ENCODE data around the gene HBA1.
"Not testable (repeated sequence)": the region's sequence is repeated elsewhere in the genome, so short reads cannot be mapped to it uniquely, and the experiment has no call there.

Gene HBA1

DNA sequence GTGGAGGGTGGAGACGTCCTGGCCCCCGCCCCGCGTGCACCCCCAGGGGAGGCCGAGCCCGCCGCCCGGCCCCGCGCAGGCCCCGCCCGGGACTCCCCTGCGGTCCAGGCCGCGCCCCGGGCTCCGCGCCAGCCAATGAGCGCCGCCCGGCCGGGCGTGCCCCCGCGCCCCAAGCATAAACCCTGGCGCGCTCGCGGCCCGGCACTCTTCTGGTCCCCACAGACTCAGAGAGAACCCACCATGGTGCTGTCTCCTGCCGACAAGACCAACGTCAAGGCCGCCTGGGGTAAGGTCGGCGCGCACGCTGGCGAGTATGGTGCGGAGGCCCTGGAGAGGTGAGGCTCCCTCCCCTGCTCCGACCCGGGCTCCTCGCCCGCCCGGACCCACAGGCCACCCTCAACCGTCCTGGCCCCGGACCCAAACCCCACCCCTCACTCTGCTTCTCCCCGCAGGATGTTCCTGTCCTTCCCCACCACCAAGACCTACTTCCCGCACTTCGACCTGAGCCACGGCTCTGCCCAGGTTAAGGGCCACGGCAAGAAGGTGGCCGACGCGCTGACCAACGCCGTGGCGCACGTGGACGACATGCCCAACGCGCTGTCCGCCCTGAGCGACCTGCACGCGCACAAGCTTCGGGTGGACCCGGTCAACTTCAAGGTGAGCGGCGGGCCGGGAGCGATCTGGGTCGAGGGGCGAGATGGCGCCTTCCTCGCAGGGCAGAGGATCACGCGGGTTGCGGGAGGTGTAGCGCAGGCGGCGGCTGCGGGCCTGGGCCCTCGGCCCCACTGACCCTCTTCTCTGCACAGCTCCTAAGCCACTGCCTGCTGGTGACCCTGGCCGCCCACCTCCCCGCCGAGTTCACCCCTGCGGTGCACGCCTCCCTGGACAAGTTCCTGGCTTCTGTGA, at the start of gene HBA1:
Gene HBA1, plus strand, starts transcription at position 204 of the 906 bp plus-strand sequence. Its CDS starts 37 bp downstream, at position 241.
- in situ Hi-C loops (cut with HindIII; ENCODE audit: low sequenced_read_pairs), result not testable (repeated sequence)

DNA sequence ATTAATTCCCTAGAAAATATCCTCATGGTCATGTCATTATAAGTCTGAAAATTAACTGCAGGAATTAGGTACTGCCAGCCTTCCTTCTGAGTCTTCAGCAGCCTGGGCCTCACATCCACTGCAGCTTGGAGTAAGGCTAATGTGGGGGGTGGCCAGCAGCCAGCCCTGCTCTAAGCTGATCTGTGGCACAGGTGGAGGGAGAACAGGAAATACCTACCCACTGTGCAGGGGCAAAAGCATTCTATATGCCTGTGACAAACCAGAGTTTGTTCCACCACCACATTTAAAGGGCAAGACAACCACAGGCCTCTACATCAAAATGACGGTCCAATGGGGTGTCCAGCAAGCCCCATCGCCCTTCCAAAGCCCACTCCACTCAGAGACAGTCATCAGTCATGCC, 47.4 kb upstream of the HBA1 start:
- in situ Hi-C loops (cut with HindIII; ENCODE audit: low sequenced_read_pairs), result no loop called here

DNA sequence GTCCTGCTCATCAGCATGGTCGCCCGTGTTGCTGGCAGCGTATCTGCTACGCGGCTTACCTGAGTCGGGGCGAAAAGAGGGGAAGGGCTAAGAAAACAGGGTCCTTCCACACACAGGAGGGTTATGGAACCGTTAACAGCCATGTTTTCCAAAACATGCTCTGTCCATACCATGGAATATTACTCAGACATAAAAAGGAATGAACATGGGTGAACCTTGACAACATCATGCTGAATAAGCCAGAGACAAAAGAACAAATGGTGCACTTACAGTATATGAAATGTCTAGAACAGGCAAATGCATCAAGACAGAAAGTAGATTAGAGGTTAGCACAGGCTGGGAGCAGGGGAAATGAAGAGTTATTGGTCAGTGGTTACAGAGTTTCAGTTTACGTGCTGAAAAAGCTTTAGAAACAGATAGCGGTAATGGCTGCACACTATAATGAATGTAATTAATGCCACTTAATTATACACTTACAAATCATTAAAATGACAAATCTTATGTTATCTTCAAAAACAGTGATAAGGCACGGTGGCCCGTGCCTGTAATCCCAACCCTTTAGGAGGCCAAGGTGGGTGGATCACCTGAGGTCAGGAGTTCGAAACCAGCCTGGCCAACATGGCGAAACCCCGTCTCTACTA, 45.8 kb upstream of the HBA1 start:
- in situ Hi-C loops (cut with HindIII; ENCODE audit: low sequenced_read_pairs), result no loop called here

DNA sequence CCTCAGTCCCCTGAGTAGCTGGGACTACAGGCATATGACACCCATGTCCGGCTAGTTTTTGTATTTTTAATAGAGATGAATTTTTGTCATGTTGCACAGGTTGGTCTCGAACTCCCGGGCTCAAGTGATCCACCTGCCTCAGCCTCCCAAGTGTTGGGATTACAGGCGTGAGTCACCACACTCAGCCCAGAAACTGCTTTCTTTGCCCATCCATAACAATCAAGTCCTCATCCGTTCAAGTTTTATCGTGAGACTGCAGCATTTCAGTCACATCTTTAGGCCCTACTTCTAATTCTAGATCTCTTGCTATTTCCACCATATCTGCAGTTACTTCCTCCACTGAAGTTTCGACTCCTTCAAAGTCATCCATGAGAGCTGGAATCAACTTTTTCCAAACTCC, 44.4 kb upstream of the HBA1 start:
- in situ Hi-C loops (cut with HindIII; ENCODE audit: low sequenced_read_pairs), result no loop called here

DNA sequence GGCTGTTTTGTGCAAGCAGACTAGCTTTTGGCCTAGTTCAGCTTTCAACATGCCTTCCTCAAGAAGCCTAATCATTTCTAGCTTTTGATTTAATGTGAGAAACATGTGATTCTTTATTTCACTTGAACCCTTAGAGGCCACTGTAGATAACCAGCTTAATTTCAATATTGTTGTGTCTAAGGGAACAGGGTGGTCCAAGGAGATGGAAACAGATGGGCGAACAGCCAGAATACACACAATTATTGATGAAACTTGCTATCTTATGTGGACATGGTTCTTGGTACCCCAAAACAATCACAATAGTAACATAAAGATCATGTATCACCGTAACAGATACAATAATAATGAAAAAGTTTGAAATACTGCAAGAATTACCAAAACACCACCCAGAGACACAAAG, 42.8 kb upstream of the HBA1 start:
- in situ Hi-C loops (cut with HindIII; ENCODE audit: low sequenced_read_pairs), result no loop called here

DNA sequence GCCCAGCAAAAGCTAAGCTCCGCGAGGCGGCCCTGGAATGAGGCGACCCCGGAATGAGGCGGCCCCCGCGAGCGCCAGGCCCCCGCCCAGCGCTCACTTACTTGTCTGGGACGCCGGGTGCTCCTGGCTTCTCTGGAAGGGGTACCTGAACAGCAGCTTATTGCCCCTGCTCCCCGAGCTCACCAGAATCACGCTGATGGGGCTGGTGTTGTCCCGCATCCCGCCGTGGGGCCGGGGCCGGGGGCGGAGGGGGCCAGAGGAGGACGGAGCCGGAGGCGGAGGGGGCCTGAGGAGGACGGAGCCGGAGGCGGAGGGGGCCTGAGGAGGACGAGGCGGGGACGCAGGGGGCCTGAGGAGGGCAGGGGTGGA, 38.4 kb upstream of the HBA1 start:
- in situ Hi-C loops (cut with HindIII; ENCODE audit: low sequenced_read_pairs), result no loop called here

DNA sequence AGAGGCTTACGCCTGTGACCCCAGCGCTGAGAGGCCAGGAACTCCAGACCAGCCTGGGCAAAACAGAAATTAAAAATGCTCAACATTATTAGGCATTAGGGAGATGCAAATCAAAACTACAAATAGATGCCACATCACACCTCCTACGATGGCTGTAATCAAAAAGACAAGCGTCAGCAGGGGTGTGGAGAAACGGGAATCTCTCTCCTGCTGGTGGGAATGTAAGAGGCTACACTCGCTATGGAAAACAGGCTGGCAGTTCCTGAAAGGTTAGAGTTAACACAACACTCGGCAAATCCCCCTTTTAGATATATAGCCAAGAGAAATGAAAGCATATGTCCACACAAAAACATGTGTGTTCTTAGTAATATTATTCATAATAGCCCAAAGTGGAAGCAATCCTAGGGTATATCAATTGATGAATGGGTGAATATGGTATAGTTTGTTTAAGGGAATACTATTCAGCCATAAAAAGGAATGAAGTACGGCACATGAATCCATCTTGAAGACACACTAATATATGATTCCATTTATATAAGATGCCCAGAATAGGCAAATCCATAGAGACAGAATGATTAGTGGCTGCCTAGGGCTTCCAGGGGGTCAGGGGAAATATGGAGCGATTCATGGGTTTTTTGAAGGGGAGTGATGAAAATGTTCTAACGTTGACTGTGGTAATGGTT, 36.2 kb upstream of the HBA1 start:
- in situ Hi-C loops (cut with HindIII; ENCODE audit: low sequenced_read_pairs), result no loop called here

DNA sequence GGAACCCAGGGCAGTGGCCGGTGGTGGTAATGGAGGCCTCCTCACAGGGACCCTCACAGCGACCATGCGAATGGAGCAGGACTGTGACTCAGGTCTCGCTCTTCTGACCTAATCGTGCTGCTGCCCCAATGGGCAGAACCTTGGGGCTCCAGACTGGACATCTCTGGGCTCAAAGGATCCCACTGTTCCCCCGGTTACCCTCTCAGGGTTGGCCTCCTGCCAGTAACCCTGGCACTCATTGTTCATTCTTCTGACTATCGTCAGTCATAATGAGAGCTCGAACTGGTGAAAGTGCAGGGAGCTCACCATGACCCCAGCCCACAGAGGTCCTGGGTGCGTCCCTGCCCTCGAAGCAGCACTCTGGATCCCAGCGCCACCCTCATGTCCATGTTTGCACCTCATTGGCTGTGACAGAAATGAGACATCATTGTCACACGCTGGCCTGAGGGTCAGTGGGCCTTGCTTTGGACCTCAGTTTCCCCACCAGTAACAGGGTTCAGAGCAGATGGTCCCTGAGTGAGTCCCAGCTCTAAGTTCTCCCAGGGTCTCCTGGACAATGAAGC, 34.0 kb upstream of the HBA1 start:
- in situ Hi-C loops (cut with HindIII; ENCODE audit: low sequenced_read_pairs), result no loop called here

DNA sequence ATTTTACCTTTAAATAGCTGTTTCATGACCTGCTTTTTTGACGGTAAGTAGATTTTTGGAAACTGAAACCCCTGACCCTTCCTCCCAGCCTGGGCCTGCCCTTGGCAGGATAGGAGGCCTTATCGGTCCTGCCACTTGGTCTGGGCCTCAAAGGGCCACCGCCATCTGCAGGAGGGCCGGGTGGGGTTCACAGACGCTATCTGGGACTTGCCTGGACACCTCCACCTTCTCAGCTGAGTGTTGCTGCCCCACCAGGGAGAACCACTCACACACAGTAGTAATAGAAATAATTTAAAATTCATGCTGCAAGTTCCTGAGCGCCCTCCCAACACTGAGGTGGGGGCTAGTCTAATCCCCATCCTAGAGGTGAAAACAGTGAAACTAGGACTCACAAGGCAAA, 33.4 kb upstream of the HBA1 start:
- in situ Hi-C loops (cut with HindIII; ENCODE audit: low sequenced_read_pairs), result no loop called here

DNA sequence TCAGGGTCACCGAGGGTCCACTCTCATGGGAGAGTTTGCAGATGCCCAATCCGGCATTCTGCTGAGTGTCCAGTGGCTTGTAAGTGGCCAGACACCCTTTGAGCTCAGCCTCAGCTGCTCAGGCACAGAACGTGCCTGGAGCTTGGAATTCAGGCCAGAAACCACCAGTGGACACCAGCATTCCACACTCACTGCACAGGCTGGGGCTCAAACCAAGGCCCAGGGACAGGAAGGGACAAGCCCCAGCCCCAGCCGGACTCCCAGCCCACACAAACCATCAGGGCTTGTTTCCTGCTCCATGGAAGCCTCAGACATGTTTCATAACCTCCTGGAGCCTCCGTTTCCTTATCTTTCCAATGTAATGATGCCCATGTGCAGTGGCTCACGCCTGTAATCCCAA, 33.0 kb upstream of the HBA1 start:
- in situ Hi-C loops (cut with HindIII; ENCODE audit: low sequenced_read_pairs), result no loop called here

DNA sequence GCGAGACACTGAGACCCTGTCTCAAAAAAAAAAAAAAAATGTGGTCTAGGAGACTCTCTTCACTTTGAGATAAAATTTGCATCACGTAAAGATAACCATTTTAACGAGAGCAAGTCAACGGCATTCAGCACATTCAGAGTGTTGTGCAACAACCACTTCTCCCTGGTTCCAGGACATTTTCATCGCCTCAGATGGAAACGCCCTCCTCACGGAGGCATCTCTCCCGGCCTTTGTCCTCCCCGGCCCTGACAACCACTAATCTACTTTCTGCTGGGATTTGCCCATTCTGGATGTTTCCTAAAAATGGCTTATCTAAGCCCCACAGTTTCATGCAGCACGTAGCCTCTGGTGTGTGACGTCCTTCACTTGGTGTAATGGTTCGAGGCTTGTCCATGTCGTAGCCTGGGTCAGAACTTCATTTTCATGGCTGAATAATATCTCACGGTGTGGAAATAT, 31.7 kb upstream of the HBA1 start:
- in situ Hi-C loops (cut with HindIII; ENCODE audit: low sequenced_read_pairs), result no loop called here

DNA sequence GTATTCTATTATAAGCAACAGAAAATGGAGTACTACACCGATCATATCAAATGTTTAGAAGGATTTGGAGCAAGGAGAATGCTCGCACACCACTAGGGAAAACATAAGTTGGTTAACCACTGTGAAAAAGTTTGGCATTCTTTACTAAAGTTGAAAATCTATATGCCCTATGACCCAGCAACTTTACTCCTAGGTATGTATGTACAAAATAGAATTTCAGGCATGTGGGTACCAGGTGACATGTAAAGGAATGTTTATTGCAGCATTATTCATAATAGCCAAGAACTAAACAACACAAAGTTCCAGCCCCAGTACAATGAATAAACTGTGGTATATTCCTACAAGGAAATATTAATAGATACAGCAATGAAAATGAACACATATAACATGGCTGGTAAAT, 29.8 kb upstream of the HBA1 start:
- in situ Hi-C loops (cut with HindIII; ENCODE audit: low sequenced_read_pairs), result no loop called here

DNA sequence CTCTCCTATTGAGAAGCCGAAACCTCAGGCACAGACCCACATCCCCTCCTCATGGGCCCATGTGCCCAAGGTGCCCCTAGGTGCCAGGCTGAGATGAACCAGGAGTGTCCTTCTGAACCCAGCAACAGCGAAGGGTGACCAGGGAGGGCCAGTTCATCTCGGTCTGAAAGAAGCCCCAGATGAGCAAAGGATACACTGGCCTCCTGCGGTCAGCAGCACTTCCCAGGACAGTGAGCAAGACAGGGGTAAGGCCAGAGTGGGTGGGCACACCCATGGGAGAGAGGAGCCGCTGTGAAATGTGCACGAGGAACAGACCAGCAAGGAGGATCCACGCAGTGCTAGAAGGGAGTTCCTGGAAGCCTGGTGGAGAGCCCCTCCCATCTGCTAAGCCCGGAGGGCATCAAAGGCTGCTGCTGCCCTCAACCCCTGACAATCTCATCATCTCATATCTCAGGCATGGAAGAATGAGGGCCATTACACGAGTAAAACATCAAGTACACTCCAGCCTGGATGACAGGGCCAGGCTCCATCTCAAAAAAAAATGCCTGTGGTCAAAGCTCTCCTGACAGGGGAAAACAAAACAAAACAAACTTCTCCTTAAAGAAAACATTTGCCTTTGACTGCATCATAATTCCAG, 27.3 kb upstream of the HBA1 start:
- in situ Hi-C loops (cut with HindIII; ENCODE audit: low sequenced_read_pairs), result no loop called here

DNA sequence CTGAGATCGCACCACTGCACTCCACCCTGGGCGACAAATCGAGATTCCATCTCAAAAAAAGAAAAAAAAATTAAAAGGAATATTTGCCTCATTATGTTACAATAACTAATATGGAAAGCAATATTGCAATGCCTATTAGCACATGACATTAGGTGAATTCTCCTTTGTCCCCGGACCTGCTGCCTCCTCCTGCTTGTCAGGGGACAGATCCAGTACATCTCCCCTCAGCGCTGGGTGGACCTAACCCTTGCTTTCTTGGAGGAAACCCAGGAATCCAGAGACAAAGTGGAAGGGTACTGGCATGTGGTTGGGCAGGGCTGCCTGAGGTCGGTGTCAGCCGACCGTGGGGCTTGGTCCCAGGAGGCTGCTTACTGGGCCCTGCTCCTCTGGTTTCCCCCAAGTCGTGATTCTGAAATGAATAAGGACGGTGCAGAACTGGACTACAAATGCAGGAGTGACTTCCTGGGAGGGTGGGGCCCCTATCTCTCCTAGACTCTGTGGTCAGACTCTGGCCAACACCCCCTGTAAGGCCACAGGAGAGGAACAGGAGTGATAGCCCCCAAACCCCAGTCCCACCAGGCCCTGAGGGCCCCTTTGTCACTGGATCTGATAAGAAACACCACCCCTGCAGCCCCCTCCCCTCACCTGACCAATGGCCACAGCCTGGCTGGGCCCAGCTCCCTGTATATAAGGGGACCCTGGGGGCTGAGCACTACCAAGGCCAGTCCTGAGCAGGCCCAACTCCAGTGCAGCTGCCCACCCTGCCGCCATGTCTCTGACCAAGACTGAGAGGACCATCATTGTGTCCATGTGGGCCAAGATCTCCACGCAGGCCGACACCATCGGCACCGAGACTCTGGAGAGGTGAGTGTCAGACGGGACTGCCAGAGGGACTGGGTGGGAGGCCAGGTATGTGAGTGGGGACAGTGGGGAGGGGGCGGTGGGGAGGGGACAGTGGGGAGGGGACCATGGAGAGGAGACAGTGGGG, 24.0 kb upstream of the HBA1 start, which contains the start of gene HBZ:
Gene HBZ, plus strand, starts transcription at position 504 of the 988 bp plus-strand sequence. Its CDS starts 266 bp downstream, at position 770.
- in situ Hi-C loops (cut with HindIII; ENCODE audit: low sequenced_read_pairs), result no loop called here

DNA sequence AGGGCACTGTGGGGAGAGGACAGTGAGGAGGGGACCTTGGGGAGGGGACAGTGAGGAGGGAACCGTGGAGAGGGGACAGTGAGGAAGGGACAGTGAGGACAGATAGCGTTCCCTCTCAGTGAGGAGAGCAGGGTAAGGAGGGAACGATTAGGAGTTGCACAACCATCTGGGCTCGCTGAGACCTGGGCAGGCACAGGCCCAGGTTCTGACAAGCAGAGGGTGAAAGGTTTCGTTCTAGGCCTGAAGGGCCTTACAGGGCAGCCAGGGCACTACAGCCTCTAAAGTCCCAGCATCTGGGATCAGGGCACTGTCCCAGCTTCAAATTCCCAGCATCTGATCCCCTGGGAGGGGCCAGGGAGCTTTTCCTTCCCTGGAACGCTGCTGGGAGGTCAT, 23.4 kb upstream of the HBA1 start:
- in situ Hi-C loops (cut with HindIII; ENCODE audit: low sequenced_read_pairs), result not testable (repeated sequence)

DNA sequence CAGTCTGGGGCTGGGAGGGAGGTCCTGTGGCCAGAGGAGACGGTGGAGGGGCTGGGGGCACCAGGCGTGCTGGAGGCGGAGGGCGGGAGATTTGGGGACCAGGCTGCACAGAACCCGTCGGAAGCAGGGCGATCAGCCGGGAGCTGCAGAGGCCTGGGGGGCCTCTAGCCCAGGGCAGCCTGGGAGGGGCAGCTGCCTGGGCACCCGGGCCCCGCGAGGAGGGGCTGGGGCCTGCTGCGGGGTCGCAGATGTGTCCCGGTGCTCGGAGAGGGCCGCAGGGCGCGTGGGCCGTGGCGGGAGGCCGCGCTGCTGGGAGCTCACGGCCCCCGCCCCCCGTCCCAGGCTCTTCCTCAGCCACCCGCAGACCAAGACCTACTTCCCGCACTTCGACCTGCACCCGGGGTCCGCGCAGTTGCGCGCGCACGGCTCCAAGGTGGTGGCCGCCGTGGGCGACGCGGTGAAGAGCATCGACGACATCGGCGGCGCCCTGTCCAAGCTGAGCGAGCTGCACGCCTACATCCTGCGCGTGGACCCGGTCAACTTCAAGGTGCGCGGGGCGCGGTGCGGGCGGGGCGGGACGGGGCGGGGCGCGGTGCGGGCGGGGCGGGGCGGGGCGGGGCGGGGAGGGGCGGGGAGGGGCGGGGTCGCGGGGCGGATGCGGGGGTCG, 22.8 kb upstream of the HBA1 start:
- in situ Hi-C loops (cut with HindIII; ENCODE audit: low sequenced_read_pairs), result not testable (repeated sequence)

DNA sequence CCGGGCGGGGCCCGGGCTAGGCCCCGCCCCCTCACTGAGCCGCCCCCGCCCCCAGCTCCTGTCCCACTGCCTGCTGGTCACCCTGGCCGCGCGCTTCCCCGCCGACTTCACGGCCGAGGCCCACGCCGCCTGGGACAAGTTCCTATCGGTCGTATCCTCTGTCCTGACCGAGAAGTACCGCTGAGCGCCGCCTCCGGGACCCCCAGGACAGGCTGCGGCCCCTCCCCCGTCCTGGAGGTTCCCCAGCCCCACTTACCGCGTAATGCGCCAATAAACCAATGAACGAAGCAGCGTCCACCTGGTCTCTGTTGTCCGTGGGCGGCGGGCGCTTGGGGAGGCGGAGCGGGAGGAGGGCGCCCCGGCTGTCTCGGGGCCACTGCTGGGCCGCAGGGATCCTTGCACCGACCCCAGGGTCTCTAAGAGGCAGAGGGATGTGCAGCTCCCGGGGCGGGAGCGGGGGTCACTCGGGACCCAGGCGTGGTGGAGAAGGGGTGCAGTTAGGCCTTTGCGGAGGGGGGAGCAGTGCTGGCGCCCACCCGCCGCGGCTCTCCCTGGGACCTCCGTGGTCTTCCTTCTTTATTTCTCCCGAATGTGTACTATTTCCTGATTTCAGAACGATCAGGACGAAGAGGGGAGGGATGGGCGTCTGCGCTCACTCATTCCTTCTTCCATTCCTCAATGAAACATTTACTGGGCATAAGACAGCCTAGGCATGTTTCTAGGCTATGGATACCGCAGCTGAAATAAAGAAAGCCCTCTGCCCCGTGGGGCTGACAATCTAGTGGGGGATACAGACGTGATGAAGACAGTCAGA, 22.1 kb upstream of the HBA1 start:
- in situ Hi-C loops (cut with HindIII; ENCODE audit: low sequenced_read_pairs), result no loop called here

DNA sequence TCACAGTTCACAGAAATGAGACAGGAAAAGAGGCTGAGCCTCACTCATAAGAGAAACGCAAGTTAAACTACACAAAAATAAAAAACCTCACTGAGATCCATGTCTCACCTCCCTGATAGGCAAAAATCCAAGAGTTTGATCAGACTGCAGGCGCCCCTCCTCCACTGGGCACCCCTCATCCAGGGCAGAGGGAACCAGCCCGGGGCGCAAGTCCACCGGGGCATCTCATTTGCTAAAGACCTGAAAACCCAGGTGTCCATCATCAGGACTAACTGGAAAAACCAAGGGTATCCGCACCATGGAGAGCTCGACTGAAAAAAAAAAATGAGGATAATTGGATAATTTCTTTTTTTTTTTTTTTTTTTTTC, 21.5 kb upstream of the HBA1 start:
- in situ Hi-C loops (cut with HindIII; ENCODE audit: low sequenced_read_pairs), result no loop called here
